GM19240 (cell line): Measurements from ENCODE around the gene AUTS2.

Experiments used
- DNase-seq: peaks from one replicate; pipeline ENCODE4 v3.0.0; 2011; ENCODE audit warnings: low spot score; ENCODE audit not compliant: insufficient read length

Gene AUTS2

GRCh38 chr7:69928621-69929020 is 330.3 kb downstream of the AUTS2 start:
- DNase-seq: no peak

GRCh38 chr7:69929622-69930021 is 331.3 kb downstream of the AUTS2 start:
- no peak for DNase-seq

- DNase-seq: no peak
These were observed 333.9 kb downstream of the AUTS2 start for GRCh38 chr7:69932034-69932628.

DNA sequence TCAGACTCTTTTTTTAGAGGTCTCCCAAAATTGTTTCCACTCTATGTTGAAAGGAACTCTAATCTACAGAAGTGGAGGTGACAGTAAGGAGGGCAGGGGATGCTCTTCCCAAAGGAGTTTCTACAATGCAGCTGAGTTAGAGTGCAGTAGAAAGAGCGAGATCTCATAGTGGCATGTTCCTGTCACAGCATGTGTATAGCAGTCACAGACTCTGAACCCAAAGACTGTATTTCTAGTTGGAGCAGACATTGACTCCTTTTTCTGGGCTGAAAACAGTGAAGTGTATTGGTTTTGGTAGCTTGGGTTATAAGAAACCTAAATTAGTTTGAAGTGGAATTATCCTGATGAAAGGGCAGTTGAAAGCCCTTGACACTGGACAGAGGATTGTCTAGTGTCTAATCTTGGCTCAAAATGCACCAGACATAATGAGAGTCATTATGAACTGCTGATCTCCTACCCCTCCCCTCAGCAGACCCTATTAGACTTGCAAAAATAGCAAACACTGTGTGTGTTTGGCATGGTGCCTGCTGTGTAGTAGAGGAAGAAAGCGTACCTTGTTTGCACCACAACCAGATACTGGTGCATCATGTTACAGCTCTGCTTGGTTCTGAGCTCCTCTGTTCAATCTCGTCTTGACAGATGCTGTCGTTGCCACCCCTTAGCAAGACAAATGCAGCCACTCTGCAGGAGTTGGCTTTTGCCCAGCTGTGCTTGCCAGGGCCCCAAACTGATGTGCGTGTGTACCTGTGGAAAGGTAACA is 336.0 kb downstream of the AUTS2 start:
- no peak for DNase-seq

DNA sequence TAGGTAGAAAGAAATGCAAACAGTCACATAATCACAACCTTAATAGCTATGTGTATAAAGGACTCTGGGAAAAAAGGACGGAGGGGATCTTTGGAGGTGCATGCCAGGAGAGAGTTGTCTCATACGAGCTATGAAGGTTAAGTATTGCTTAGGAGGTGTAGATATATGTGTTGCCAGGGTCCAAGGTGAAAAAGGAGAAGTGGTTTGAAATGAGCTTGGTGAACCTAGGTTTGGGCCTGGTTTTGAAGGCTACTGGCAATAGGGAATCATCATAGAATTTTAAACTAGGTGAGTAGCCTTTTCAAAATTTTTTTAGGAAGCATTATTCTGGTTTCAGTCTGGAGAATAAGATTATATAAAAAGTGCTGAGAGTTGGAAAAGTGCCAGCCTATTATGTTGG is 336.8 kb downstream of the AUTS2 start:
- no peak for DNase-seq

DNA sequence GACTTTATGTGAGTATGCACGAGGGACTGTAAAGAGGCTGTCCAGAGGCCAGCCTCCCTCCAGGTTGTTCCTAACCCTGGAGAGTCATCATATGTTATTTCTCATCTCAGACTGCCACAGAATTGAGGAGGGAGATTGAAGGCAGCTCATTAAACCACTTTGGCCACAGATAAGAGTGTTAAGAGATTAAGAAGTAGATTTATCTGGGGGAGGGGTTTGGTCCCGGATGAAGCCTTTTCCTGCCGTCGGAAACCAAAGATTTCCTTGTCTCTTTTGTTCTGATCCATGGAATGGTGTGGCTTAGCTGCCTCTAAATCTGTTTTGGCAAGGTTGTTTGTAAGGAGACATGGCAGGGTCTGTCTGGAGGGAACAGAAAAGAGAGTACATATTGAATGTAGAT is 338.8 kb downstream of the AUTS2 start:
- no peak for DNase-seq

GRCh38 chr7:69939317-69939716 is 341.0 kb downstream of the AUTS2 start:
- no peak for DNase-seq

DNA sequence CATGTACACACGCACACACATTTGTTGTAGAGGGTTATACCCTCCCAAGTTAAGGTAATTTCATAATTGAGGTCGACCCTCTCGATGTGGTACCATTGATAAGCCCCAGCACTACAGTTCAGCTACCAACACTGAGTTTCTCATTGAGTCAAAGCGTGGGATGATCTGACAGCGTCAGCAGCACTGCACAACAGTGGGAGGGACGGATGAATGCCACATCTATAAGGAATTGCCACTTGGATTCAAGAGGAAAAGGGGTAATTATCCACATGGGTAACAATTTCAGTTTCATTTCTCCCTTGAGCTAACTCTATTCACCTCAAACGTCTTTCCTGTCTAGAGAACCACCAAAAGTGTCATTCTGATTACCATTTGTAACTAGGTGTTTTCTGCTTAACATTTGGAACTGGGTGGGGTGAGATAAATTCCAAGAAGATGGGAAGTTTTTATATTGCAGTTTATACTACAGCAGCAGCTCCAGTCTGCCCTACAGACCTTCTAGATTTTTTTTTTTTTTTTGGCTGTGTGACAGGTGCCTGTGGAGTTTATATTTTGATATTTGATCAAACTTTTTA is 342.9 kb downstream of the AUTS2 start:
- DNase-seq: no peak

GRCh38 chr7:69942573-69942972 is 344.3 kb downstream of the AUTS2 start:
- no peak for DNase-seq

DNA sequence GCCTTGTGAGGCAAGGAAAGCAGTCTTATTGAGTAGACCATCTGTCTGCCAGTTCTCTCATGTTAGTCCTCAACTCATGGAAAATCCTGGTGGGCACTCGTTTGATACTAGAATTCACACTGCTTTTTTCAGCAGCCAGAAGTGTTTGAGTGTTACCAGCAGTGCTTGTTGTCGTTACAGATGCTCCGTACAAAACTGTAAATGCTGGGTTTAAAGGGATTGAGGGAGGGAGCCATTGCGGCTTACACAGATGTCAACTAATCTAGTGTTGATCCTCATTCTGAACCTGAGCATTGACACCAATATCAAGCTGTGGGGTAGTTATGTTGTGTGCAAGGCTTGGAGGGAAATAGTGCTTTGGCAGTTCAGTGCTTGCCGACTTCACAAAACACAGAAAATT is 348.6 kb downstream of the AUTS2 start:
- DNase-seq: no peak

DNA sequence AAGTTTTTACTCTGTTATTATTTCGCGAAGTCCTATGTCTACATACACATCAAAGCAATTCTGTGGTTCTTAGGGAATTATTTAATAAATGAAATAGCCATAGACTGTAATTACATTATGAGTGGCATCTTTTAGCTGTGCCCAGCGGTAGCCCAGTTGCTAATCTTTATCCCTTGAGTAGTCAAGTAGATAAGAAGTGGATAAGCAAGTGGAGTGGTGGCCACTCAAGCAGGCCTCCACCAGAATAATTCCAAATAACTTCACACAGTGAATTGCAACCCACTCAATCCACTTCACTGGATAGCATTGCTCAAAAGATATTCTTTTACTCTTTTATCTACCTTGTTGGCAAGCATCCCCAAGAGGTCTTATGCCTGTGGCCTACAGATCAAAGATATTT is 349.7 kb downstream of the AUTS2 start:
- DNase-seq: no peak

- no peak for DNase-seq
These were observed 350.8 kb downstream of the AUTS2 start for GRCh38 chr7:69949122-69949521.

DNA sequence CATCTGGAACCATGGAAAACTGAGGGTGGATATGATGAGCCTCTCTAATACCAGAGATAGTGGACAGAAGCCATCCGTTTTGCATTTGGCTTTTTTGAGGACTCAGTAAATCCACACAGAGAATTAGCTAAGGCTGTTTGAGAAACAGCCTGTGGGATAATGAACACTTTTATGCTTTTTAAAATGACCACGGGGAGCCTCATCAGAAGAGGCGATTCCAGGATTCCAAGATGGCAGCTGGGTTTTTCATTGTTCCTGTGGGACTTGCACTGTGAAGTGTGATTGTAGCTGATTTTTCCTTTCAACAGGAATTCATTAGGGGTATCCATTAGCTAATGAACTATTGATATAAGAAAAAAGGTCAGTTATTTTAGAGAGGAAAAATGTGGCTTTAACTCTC is 353.2 kb downstream of the AUTS2 start:
- no peak for DNase-seq

DNA sequence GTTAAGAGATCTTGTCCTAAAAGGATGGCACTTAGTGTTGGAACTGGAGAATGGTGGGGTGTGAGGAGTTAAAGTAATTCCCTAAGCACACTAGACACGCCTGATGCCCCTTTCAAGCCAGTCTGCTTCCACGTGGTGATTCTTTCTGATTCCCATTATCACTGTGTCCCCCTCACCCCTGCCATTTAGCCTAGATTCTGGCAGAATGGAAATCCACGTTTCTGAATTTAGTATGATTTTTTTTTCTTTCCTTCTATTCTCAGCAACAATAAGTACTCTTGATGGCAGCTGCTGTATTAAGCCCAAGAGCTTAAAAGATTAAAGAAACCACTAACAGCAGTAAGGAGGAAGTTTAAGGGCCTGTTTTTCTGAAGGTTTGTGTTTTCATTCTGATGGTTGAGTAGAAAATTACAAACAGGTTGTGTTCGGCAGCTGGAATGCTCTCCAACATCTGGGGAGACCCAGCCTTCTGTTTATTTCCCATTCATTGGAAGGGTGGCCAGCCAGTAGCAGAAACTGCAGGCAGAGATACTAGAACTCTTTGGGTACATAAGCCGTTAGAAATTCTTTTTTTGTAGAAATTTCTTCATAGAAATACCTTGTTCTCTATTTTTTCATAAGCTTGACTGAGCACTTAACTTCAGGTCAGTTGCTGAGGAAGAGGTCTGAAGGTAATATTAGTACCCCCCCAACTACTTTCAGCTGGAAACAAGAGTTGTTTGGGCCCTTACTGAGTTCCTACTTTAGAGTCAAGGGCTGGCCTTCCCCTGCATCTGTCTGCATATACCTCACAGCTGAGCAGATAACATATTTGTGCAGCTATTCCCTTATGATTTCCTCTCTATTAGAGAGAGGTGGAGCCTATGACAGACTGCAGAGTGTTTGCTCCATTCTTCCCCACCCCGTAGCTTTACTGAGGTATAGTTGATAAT is 355.1 kb downstream of the AUTS2 start:
- DNase-seq: no peak

DNA sequence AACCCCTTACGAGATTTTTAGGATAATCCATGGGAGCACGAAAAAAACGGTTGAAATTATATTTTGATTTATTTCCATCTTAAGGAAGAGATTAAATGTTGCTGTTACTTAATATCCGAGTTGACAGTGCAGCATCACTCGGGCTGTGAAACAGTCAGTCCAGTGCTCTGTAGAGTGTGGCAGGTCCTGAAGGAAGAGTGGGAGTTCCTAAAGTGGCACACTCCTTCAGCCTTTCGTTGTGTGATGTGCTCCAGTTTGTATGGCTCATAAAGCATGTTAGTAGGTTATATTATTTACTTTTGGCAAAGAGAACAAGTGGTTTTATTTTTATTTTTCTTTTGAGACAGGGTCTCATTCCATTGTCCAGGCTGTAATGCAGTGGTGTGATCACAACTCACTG is 358.3 kb downstream of the AUTS2 start:
- no peak for DNase-seq

GRCh38 chr7:69957661-69958060 is 359.4 kb downstream of the AUTS2 start:
- DNase-seq: no peak

GRCh38 chr7:69959789-69960499 is 361.7 kb downstream of the AUTS2 start:
- no peak for DNase-seq

- DNase-seq: no peak
These were observed 363.2 kb downstream of the AUTS2 start for GRCh38 chr7:69961436-69961835.

DNA sequence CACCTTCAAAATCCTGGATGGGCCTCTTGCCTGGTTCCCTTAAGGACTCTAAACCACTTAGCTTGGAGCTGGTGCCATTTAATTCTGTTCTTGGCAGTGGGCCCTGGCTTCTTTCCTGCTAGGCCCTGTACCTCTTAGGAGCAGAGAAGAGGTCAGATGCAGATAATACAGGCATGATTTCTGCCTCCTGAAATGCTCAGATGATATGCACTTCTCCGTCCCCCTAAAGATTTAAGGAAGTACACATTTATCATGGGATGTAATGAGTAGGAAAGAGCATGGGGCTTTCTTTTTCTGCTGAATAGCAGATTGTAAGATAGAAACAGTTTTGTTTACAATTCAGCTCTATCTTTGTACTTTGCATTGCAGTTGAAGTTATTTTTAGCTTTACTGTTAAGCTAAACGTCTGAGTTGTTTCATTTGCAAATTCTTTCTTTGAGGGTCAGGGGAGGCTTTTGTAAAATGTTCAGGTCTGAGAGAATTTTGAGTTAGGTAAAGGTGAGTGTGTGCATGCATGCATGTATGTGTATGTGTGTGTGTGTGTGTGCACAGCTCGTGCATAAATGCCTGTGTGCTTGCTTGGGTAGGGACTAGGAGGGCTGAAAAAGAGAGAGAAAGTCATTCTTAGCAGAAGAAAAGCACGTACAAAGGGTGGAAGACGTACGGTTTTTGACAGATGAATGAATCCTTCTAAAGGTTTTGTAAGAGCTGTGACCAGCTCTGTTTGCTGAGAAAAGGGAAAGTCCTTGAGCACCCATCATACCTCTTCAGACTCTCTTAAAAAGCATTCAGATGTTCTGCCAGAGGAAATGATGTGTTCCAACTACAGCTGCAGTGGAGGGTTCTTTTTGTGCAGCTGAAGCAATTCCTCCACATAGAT is 364.2 kb downstream of the AUTS2 start:
- no peak for DNase-seq

- no peak for DNase-seq
These were observed 365.1 kb downstream of the AUTS2 start for GRCh38 chr7:69963393-69963792.
